Stimulated activated CD4-positive, alpha-beta T cell treated with anti-CD3 and anti-CD28 coated beads, Interleukin-1b, Interleukin-23, amount 100 ng/mL, for 48 hours (primary cell): ENCODE measurements around the gene NEIL1.
"Not testable (repeated sequence)": the region's sequence is repeated elsewhere in the genome, so short reads cannot be mapped to it uniquely, and the experiment has no call there.

ENCODE experiments used
- DNase-seq: peaks from one replicate; pipeline ENCODE4 v3.0.0-alpha.2; 2020

Gene NEIL1

DNA sequence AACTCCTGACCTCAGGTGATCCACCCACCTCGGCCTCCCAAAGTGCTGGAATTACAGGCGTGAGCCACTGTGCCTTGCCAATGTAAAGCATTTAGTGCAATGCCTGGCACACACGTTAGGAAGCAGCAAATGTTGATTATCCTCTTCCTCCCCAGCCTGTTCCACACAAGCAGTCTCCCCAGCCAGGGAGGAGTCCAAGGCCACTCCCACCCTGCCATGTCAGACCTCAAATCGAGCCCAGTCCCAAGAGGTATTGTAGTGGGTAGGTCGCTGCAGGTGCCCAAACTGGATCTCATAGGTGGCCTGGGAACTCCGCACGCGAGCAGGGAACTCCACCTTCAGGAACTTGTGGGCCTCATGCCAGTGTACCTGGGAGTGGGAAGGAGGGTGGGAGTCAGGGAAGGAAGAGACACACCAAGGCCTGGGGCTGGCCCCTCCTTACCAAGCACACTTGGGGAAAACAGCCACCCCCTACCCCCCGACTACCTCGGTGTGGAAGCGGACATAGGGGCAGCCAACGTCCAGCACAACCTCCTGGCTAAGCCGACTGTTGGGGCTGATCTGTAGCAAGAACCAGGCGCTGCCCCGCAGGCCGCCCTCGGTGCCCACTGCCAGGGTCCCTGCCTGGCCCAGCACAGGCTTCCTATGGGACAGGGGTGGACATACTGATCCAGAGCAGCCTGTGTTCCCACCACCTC lies 11.3 kb downstream of the NEIL1 start:
- no peak for DNase-seq

DNA sequence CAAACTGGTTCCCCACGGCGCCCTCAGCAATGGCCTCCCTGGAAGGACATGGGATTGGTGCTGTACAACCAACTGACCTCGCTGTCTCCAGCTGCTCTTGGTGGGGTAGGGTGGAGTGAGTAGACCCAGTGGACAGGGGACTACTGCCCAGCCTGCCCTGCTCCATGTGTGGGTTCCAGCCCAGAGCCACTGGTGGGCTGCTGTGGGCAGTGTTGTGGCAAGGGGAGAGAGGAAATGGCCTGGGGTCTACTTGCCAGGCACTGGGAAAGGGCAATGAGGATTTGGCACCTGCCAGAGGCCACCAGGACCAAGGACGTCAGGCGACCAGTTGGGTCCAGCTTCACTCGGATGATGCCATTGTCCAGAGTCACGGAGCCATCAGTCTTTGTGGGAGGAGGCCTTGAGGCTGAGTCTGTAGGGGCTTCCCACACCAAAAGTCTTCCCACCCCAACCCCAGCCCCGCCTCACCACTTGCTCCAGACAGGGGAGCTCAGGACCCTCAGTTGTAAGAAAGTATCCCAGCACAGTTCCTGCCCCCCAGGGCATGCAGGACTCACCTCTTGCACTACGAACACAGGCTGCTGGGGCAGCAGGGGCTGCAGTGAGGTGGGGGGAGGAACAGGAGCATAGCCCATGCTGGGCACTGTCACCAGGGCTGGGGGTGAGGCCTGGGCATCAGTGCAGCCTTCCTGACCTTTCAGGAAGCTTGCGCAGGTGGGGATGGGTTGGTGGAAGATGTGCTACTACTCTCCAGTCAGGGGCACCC lies 12.1 kb downstream of the NEIL1 start:
- DNase-seq = no peak

DNA sequence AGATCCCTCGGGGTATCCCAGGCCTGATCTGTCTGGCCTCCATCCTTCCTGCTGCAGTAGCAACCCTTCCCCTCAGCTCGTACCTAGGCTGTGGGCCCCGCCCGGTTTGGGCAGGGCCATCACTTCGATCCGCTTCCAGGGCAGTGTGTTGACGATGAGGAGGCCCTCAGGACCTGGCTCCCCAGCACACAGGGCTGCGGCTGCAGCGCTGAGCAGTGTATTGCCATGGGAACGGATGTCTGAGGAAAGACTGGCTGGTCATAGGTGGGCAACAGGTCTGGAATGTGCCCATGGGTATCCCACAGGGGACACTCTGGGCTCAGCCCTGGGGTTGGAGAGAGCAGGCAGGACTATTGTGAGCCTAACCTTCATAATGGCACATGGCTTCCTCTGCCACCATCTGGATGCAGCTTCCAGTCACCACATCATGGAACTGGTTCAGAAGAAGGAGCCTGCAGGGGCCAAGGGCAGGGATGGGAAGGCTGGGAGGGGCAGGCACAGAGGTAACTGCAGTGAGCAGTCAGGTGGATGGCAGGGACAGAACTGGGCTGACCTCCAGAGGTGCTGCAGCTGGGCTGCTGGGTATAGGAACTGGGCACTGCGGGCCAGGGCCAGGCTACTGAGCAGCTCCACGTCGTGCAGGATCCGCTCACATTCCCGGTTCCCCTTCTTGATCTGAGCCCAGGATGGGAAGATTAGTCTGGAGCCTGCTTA lies 12.9 kb downstream of the NEIL1 start:
- DNase-seq = no peak

DNA sequence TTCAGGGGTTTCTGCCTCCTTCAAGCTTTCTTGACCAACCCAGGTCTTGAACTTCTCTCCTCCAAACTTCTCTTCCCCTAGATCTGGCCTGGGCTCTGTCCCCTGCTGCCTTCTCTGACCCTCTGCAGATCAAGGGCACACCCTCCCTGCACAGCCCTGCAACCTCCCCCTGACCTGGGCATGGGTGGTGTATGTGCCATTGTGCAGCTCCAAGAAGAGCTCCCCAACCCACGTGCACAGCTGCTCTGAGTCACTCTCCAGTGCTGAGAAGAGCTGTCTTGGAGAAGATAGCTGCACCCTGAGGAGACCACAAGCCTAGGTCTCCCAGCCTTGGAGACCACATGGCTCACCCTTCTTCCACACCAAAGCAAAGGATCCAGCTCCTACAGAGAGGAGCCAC lies 13.6 kb downstream of the NEIL1 start:
- DNase-seq = no peak

DNA sequence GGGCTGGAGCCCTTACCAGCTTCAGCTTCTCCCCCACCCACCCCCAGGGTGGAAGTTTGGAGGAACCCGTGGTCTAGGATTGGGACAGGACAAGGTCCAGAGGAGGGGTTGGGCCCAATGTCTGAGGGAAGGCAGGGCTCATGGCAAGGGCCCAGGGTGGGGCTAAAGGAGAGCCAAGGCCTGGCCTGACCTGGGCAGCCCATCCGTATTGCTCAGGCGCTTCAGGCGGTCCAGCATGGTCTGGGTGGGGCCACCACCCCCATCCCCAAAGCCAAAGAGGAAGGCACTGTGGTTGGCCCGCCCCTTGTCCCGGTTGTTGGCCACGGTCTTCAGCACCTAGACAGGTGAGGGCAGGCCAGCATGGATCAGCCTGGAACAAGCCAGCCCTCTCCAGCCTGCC lies 14.0 kb downstream of the NEIL1 start:
- DNase-seq = no peak

DNA sequence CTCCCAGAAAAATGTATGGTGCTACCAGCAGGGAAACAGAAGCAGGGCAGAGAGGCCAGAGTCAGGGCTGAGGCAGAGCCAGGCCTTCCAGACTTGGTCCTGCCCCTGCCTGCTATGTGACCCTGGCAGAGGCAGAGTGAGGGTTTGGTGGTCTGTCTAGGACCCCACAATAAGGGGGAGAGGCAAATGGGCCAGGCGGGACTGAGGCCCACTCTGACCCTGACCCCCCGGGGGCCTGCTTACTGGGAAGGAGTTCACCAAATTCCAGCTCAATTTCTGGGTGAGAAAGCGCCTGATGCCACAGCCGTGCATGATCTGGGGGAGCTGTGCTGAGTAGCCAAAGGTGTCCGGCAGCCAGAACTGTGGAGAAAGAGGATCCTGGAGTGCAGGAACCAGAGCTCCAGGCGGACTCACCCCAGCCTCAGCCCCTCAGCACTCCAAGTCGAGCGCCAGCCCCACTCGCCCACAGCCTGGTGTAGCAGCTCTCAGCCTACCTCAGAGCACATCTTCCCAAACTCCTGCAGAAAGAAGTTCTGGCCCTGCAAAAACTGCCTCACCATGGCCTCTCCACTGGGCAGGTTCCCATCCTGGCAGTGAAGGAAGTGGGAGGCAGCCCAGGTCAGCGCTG lies 14.6 kb downstream of the NEIL1 start:
- DNase-seq = no peak

DNA sequence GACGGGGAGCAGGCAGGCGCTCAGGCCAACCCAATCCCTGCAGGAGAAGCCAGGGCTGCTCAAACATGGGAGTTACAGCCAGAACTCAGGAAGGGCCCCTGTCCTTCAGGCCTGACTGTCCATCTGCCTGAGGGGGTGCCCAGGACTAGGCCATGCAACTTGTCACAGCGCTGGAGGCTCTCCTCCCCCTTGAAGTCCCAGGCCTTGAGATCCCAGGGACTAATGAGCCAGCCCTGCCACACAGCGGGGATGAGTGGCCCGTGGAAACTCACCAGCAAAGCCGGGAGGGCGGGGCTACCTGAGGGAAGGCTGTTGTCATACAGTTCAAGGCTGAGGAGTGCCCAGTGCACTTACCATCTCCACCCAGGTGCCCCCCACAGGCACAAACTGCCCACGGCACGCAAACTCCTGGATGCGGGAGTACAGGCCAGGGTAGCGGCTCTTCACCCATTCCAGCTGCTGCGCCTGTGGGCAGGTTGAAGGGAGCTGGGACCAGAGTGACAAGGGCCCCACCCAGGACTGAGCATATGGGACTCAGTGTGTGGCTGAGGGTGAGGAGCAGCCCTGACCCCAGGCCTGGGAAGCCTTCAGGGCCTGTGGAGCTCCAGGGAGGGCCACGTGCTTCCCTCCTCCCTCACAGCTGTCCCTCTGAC lies 15.3 kb downstream of the NEIL1 start:
- no peak for DNase-seq

DNA sequence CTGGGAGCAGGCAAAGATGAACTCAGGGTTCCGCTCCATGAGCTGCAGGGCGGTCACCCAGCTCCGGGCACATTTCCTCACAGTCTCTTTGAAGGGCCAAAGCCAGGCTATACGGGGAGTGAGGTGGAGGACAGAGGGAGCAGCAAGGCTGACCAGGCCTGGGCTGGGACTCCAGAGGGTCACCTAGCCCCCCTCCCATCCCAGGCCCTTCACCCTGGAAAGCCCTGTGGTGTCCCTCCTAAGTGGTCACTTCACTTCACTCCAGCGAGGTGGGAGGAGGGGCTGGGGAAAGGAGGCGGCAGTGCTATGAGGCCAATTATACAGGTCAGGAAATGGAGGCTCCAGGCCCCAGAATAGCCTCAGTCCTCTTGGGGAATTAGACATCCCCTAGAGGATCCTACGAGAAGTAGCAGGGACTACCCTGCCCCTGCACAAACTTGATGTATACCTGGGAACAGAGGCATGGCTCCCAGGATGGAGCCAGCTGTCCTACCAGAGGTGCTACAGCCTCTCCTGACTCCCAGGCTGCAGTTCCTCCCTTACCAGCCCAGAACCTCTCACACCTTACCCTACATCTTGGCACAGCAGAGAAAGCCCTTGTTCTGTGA lies 15.9 kb downstream of the NEIL1 start:
- DNase-seq = no peak

DNA sequence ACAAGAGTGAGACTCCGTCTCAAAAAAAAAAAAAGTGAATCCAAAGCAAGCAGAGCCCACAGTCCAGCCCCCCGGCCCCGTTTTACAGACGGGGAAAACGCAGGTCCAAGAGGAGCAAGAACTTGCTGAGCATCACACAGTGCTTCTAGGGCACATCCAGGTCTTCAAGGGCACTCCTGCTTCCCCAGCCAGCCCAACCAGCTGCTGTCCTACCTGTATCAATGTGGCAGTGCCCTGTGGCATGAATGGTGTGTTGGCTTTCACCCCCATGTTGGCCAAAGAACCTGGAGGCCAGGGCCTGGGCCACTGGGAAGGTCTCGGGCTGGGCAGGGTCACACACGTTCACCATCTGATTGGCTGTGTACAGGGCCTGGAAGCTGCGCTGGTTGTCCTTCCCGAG lies 16.9 kb downstream of the NEIL1 start:
- no peak for DNase-seq

DNA sequence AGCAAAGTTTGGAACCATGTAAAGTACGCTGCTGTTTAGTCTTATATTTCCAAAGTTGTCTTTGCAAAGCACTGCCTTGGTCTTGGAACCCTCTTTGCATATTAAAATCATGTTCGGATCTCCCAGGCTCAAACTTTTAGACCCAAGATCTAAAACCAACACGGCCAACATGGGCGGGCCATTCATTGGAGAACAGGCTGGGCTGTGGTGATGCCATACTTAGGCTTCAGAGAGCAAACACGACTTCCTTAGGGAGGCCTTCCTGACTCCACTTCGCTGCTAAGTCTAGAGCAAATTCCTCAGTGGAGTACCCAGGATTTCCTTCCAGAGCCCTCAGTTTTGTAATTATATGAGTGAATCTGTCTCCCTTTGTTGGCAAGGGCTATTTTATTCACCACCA lies 18.0 kb downstream of the NEIL1 start:
- DNase-seq = no peak

DNA sequence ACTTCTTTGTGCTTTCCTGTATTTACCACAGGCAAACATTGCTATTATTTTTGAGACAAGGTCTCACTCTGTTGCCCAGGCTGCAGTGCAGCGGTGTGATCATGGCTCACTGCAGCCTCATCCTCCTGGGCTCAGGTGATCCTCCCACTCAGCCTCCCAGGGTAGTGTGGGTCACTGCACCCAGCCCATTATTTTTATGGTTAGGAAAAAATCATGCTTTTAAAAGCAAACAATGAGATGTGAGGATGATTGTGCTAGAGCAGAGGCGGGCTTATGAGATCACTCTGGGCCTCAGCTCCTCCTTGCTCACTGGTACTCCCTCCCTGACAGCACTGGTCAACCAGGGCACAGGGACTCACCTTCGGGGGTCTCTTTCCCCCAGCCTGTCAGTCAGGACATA lies 19.3 kb downstream of the NEIL1 start:
- DNase-seq = no peak

DNA sequence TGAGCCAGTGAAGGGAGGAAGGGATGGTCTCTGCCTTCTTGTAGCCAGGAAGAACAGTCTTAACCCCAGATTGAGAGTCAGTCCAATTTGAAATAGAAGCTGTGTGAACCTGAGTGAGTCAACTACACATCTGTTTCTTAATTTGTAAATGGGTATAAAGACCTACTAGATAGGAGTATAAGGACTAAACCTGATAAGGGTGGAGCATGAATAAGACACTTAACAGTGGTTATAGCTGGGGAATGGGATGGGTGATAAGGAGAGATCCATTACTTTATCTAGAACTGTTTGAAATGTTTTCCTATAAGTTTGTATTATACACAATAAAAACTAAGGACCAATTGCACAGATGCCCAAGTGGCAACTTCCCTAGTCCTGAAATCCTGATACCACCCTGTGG lies 20.2 kb downstream of the NEIL1 start:
- no peak for DNase-seq

DNA sequence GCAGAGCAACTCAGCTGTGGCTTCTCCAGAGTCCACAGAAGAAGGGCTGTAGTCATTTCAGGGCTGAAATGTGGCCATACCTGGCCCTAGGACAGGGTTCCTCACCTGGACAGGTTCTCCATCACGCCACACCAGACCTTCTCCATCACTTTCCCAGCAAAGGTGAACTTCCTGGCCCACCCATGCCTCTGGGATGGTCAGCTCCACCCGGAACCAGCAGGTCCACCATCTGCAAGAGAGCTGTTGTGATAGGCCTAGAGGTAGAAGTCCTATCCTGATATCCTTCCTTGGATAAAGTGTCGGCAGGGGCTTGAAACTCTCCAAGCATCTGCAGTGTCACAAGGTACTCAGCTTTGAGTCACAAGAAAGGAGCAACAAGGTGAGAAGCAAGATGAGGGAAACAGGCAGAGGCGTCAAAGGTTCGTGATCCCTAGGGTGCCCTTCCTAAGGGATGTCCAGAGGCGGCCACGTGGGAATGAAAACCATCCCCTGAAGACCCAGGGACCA lies 20.6 kb downstream of the NEIL1 start:
- DNase-seq = no peak

DNA sequence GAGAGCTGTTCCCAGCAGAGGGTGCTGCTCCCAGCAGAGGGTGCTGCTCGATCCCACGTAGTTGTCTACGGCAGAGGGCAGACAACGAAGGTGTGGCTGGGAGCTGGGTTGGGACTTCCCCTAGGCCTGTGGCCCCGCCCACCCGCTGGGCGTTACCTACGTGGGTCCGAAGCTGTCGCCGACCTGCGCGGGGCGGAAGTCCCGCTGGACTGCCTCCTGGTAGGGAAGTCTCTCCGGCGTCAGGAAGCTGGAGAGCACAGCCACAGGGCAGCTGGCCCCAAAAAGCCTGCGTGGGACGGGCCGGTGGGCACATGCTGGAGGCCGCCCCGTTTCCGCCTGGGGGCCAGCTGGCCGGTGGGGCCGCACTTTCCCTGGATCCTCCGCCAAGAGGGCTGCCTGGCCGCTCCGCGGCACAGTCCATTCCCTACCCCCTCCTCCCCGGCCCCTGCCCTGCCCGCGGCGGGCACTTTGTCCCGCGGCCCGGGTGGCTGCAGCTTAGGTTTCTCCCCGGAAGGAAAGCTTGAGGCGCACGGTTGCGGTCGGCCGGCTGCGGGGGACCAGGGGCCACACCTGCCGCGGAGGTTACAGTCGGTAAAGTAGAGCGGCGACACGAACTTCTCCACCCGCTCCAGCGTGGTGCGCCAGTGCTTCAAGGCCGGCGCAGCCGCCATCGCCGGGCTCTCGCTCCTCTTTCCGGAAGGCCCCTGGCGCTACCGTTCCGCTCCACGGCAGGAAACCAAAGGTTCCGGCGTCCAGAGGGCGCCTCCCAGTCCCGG lies 21.3 kb downstream of the NEIL1 start, which contains the start of gene MAN2C1:
TSS of gene MAN2C1 (minus strand) at position 695 of the 776 bp plus-strand sequence. CDS start at position 671, 24 bp downstream.
- peak; percentile 94 for DNase-seq

DNA sequence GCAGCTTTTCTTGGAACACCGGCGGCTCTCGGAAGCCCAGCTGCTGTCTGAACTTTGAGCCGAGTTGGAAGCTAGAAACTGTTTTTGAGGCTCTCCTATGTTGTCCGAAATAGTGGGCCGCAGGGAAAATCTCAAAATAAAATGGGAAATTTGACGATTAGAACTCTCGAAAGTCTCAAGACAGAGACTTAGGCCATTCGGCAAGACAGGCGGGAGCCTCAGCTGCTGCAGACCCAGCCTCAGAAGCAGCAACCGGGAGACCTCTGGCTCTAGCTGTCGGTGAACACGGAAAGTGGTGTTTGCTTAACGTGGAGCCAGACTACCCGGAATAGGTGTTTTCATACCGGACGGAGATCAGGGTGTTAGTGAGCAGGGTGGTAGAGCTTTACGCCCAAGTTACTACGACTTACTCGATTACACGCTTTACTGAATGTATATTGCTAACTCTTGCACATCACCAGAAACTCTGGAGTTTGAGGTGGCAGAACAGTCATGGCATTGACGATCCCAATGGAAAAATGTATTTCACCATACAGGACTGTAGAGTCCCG lies 21.9 kb downstream of the NEIL1 start:
- no peak for DNase-seq

DNA sequence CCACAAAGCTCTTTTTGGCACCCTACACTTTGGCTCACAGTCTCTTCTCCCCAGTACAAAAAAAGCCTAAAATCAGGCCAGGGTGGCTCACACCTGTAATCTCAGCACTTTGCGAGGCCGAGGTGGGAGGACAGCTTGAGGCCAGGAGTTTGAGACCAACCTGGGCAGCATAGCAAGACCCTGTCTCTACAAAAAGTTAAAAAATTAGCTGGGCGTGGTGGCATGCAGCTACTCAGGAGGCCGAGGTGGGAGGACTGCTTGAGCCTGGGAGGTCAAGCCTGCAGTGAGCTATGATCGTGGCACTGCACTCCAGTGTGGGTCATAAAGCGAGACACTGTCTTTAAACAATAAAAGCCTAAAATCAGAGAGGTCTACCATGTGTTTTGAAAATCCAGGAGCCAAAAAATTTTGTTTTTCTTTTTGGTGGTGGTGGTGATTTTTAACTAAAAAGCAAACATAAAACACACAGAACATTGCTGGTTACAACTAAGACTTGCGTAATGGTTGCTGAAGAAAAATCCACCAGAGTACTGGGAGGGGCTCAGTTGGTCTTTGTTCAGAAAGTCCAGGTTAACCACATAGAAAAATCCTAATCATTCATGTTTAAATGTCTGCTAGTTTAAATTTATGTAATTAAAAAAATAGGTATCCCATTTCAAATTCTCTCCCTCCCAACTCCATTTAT lies 23.2 kb downstream of the NEIL1 start:
- DNase-seq = no peak

DNA sequence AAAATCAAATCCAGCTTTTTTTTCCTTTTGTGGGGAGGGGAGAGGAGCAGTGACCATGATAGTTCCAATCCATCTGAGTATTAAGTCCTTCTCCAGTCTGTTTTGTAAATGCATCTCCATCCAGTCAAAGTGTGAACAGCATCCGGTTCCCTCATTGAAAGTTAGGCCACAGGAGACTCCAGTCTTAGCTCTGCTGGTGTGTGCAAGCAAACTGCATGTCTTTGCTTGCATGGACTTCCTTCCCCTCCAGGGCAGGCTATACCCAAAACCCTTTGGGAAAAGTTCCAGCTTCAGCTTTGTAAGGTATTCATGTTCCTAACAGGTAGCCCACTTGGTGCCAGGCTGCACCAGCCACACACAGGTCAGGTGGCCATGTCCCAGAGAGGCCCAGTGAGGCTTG lies 24.6 kb downstream of the NEIL1 start:
- DNase-seq = no peak

DNA sequence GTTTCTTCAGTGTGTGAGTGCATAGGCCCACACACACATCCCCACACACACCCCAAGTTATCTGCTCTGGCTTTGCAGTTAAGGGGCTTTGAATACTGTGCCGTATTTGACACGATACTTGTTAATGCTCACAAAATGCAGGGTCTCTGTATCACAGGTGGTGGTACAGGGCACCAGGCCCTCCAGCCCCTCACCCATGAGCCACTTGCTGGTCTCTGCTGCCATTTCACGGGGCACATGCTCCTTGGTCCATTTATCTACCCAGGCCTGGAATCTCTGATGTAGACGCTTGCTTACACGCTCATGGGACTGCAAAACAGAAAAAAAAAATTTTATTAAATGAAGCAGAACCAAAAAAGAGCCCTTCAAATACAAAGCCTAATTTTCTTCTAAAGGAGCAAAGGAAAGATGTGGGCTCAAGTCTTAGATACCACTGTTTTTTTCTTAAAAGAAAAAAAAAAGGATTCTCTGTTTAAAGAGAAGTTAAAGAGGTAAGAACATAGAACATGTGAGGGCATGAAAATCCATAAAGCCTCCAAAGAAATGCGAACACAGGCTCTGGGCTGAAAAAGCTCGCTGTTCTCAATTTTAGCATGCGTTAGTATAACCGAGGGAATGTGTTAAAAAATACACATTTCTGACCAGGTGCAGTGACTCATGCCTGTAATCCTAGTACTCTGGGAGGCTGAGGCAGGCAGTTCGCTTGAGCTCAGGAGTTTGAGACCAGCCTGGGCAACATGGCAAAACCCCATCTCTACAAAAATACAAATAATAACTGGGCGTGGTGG lies 25.3 kb downstream of the NEIL1 start:
- no peak for DNase-seq

DNA sequence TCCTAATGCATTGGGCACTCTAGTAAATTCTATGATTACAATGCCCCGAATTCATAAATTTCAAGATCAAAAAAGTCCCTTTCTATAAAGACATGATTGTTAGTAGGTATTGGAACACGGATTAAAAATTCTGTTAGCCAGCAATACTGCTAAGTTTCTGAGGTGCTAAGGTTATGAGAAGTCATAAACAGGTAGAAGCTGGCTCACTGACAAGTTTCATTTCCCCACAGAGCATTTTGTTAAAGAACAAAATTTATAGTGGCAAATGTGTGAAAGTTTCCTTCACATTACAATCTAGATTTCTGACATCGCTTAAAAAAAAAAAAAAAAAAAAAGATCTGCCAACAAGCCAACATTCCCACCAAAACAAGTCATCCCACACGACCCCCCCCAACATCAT lies 33.9 kb downstream of the NEIL1 start:
- no peak for DNase-seq

DNA sequence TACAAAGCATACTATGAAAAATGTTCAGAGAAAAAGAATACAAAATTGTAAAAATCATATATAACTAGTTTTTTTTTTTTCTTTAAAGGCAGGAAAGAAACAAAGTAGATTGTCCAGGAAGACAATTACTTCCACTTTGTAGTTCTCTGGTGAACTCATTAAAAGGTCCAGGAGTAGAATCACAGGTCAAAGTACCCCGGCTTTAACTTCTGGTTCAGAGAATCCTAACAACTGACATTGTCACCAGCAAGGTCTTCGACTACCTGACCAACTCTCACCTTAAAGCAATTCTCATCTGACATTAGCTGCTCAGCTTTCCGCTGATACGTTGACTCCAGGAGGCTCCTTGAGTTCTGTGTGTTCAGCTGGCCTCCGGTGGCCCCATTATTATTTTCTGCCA lies 37.1 kb downstream of the NEIL1 start:
- DNase-seq = not testable (repeated sequence)
